LNCaP clone FGC (cell line): ENCODE data around the gene POLR2H.

Experiments
- DNase-seq: peaks from one replicate; pipeline ENCODE4 v3.0.0-alpha.2; 2011; ENCODE audit warnings: low read depth
- H3K4me3 ChIP-seq: 2 replicates; pipeline ENCODE4 v1.5.1; 2011; ENCODE audit warnings: mild to moderate bottlenecking, low read depth, low read length, control low read depth
- CTCF ChIP-seq: IDR thresholded peaks from 2 replicates; pipeline ENCODE4 v1.5.1; 2012; ENCODE audit warnings: mild to moderate bottlenecking; ENCODE audit not compliant: control insufficient read depth, insufficient read depth; ENCODE audit errors: extremely low read depth

POLR2H gene

GRCh38 chr3:184361532-184361931 lies at the start of gene POLR2H, which contains the start of gene CLCN2:
Gene POLR2H (plus strand): TSS chr3:184361710. CDS start chr3:184363493, 1,783 bp downstream.
Gene CLCN2 (minus strand): TSS chr3:184361605. CDS start chr3:184361479, 126 bp downstream.
- peak within 1 kb of the TSS; percentile 96 for H3K4me3 ChIP-seq
- no peak for TF ChIP-seq CTCF
- DNase-seq, result no peak

GRCh38 chr3:184314363-184314699 lies 47.2 kb upstream of the POLR2H start, which contains the start of gene EIF4G1:
Gene EIF4G1 (plus strand): TSS chr3:184314606. CDS start chr3:184315797, 1,191 bp downstream.
- DNase-seq, result peak; percentile 75
- no peak for TF ChIP-seq CTCF
- H3K4me3 ChIP-seq, result peak within 1 kb of the TSS; percentile 98

- no peak for DNase-seq
Observed at GRCh38 chr3:184314700-184315542, 46.6 kb upstream of the POLR2H start.

GRCh38 chr3:184315543-184315867 lies 46.0 kb upstream of the POLR2H start:
- no peak for TF ChIP-seq CTCF
- DNase-seq, result no peak
- H3K4me3 ChIP-seq, result peak overlapping the region; percentile 98

More at GRCh38 chr3:184314700-184315542, 46.6 kb upstream of the POLR2H start:
- no peak for TF ChIP-seq CTCF
- H3K4me3 ChIP-seq, result peak overlapping the region; percentile 98

- DNase-seq, result no peak
- TF ChIP-seq CTCF, result no peak
- H3K4me3 ChIP-seq, result peak overlapping the region; percentile 98
Observed at GRCh38 chr3:184315871-184316661, 45.4 kb upstream of the POLR2H start.

- TF ChIP-seq CTCF, result no peak
- H3K4me3 ChIP-seq, result peak overlapping the region; percentile 98
- no peak for DNase-seq
Observed at GRCh38 chr3:184316792-184317191, 44.7 kb upstream of the POLR2H start.
